Stimulated activated CD4-positive, alpha-beta T cell treated with anti-CD3 and anti-CD28 coated beads, Interleukin-15, amount 100 ng/mL, for 24 hours (primary cell): Measurements from ENCODE around the gene EWSR1.
"Not testable (repeated sequence)": the region's sequence is repeated elsewhere in the genome, so short reads cannot be mapped to it uniquely, and the experiment has no call there.

Source experiments
- DNase-seq: peaks from one replicate; pipeline ENCODE4 v3.0.0-alpha.2; 2020

EWSR1 gene

GRCh38 chr22:29339381-29340235 is 71.5 kb downstream of the EWSR1 start:
- DNase-seq, result no peak

- no peak for DNase-seq
These were observed 72.5 kb downstream of the EWSR1 start for GRCh38 chr22:29340566-29340965.

GRCh38 chr22:29341056-29341848 is 73.2 kb downstream of the EWSR1 start:
- no peak for DNase-seq

- no peak for DNase-seq
These were observed 73.7 kb downstream of the EWSR1 start for GRCh38 chr22:29341849-29342127.

- DNase-seq, result no peak
These were observed 74.1 kb downstream of the EWSR1 start for GRCh38 chr22:29342177-29342576.

GRCh38 chr22:29342577-29343312 is 74.7 kb downstream of the EWSR1 start:
- no peak for DNase-seq

- DNase-seq, result no peak
These were observed 75.3 kb downstream of the EWSR1 start for GRCh38 chr22:29343313-29343805.

- DNase-seq, result no peak
These were observed 76.1 kb downstream of the EWSR1 start for GRCh38 chr22:29344137-29344536.

- not testable (repeated sequence) for DNase-seq
These were observed 76.8 kb downstream of the EWSR1 start for GRCh38 chr22:29344889-29345288.

- no peak for DNase-seq
These were observed 77.9 kb downstream of the EWSR1 start for GRCh38 chr22:29345932-29346331.

GRCh38 chr22:29346659-29347058 is 78.6 kb downstream of the EWSR1 start:
- no peak for DNase-seq

- DNase-seq, result no peak
These were observed 80.0 kb downstream of the EWSR1 start for GRCh38 chr22:29348041-29348440.

GRCh38 chr22:29348956-29349355 is 80.9 kb downstream of the EWSR1 start:
- no peak for DNase-seq
